ENCODE data around the gene LAMA5.

The LAMA5 gene

GRCh38 chr20:62405981-62406513 lies 38.9 kb upstream of the LAMA5 start:
- in situ Hi-C loops (cut with HindIII; ENCODE audit: low pct_ligation_motif_present, low pct_unique_long_range_greater_than_20kb, low sequenced_read_pairs): no loop called here
- DNase-seq: no peak

- DNase-seq: peak; percentile 28
- in situ Hi-C loops (cut with HindIII; ENCODE audit: low pct_ligation_motif_present, low pct_unique_long_range_greater_than_20kb, low sequenced_read_pairs): no loop called here
Observed at GRCh38 chr20:62405108-62405980, 38.2 kb upstream of the LAMA5 start.

DNA sequence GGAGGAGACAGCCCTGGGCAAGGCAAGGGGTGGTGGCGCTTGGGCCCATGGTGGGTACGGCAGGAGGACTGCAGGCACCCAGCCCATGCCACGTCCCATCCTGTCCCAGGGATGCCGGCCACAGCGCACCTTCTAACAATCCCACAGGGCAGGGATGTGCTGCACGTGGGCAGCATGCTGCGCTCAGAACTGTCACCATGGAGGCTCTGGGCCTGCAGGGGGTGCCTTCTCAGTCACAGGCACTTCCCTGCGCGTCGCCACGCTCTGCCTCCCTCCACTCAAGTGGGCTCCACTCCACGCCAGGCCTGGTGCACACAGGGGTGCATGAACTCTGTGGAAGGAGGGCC lies 37.6 kb upstream of the LAMA5 start:
- in situ Hi-C loops (cut with HindIII; ENCODE audit: low pct_ligation_motif_present, low pct_unique_long_range_greater_than_20kb, low sequenced_read_pairs): no loop called here

GRCh38 chr20:62404112-62404665 lies 37.1 kb upstream of the LAMA5 start:
- in situ Hi-C loops (cut with HindIII; ENCODE audit: low pct_ligation_motif_present, low pct_unique_long_range_greater_than_20kb, low sequenced_read_pairs): no loop called here
- DNase-seq: no peak

More for the DNA sequence above, 37.6 kb upstream of the LAMA5 start:
- no peak for DNase-seq

- in situ Hi-C loops (cut with HindIII; ENCODE audit: low pct_ligation_motif_present, low pct_unique_long_range_greater_than_20kb, low sequenced_read_pairs): no loop called here
Observed at GRCh38 chr20:62403331-62403730, 36.2 kb upstream of the LAMA5 start.

DNA sequence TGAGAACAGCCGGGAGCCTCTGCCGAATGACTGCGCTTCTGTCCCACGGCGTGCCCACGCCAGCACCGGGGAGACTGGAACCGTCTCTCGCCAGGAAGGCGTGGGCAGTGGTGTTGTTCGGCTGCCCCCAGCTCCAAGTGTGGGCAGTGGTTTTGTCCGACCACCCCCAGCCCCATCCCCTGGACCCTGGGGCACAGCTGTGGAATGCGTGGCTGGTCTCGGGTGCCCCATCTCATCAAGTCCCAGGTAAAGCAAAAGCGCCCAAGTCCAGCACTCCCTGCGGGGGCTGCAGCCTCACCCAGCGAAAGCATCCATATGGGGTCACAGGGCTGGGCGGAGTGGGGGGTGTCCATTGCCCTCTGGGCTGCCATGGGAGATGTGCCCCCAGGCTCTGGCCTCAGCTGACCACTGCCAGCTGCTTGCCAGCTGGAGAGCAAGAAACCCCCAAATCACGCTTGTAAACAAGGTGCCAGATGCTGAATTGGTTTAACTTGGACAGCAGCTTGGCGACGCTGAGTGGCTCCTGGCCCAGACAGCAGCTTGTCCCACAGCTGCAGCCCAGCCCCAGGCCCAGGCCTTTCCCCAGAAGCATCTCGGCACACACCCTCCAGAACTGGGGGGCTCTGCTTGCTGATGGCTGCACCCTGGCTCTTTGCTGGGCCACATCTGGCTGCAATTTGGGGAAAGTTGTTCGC lies 35.5 kb upstream of the LAMA5 start:
- in situ Hi-C loops (cut with HindIII; ENCODE audit: low pct_ligation_motif_present, low pct_unique_long_range_greater_than_20kb, low sequenced_read_pairs): no loop called here
- no peak for DNase-seq

More at GRCh38 chr20:62403331-62403730, 36.2 kb upstream of the LAMA5 start:
- no peak for DNase-seq

GRCh38 chr20:62401331-62401779 lies 34.2 kb upstream of the LAMA5 start:
- no peak for DNase-seq
- in situ Hi-C loops (cut with HindIII; ENCODE audit: low pct_ligation_motif_present, low pct_unique_long_range_greater_than_20kb, low sequenced_read_pairs): no loop called here

GRCh38 chr20:62400541-62400940 lies 33.4 kb upstream of the LAMA5 start:
- in situ Hi-C loops (cut with HindIII; ENCODE audit: low pct_ligation_motif_present, low pct_unique_long_range_greater_than_20kb, low sequenced_read_pairs): no loop called here
- DNase-seq: no peak

GRCh38 chr20:62400021-62400420 lies 32.9 kb upstream of the LAMA5 start:
- no peak for DNase-seq
- in situ Hi-C loops (cut with HindIII; ENCODE audit: low pct_ligation_motif_present, low pct_unique_long_range_greater_than_20kb, low sequenced_read_pairs): no loop called here

GRCh38 chr20:62398120-62398821 lies 31.2 kb upstream of the LAMA5 start:
- DNase-seq: no peak
- in situ Hi-C loops (cut with HindIII; ENCODE audit: low pct_ligation_motif_present, low pct_unique_long_range_greater_than_20kb, low sequenced_read_pairs): no loop called here

DNA sequence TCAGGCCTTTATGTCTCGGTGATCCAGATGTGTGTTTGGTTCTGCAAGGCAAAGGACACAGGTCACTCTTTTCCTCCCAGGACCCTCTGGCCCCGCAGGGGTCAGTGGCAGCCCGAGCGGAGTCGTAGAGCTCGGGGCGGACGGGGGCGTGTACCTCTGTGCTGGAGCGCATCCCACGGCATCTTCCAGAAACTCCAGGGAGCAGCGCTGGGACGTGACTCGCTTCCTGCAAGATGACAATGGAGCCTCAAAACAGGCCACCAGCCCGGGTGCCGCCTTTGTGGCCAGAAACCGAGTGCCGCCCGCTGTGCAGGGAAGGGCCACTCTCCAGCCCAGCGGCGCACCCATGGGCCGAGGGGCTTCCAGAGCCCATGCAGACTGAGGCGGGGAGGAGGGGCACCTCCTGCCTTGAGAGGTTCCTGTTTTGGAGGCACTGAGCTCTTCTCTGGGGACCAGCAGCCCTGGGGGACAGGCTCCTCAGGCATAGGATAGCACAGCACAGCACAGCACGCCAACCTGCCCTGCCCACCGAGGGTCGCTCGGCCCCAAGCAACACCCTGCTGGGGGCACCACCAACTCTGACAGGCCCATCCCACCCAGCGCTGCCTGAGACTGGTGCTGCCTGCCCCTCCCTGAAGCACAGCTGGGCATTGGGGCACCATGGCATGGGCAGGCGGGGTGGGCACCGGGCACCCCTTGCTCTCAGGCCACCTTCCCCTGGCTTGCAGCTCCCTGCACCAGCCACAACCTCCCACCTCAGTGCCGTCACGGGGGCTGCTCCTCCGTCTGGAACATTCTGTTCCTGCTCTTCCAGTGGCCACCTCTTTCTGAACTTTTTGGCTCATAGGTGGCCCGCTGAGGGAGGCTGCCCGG lies 29.5 kb upstream of the LAMA5 start:
- DNase-seq: no peak
- in situ Hi-C loops (cut with HindIII; ENCODE audit: low pct_ligation_motif_present, low pct_unique_long_range_greater_than_20kb, low sequenced_read_pairs): no loop called here

DNA sequence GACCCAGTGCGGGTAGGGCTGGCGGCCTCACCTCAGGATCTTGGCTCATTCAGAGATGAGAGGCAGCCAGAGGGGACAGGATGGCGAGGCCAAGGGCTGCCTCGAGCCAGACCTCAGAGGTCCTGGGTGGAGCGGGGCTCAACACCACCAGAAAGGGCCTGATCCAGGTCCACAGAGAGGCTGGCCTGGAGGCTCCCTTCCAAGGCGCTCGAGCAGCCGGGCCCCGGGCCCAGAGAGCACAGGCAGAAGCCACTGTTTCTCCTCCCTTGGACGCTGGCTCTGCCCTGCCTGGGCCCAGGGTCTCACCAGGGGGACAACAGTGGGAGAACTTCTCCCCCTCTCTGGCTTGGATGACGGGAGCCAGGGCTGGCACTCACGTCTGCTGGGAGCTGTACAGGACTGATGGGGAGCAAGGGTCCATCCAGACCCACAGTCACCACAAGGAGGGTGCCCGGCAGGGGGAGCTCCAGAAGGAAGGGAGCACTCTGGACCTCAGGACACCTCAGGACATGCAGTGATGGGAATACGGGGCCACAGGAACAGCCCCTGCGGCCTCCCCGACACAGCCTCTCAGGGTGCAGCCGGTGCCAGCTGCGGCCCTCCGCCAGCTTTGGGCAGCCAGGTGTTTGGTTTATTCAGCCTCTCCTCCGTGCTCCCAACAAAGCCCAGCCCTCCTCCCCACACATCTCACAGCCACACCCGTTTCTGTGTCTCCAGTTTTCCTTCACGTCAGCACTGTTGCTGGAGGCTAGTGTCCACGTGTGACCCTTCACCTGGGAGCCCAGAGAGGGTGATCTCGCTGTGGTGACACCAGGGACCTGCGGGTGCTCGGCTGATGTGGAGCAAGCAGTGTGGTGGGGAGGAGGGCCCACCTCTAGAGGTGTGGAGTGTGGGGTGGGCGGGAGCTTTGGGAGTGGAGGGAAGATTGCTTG lies 28.5 kb upstream of the LAMA5 start:
- DNase-seq: no peak
- in situ Hi-C loops (cut with HindIII; ENCODE audit: low pct_ligation_motif_present, low pct_unique_long_range_greater_than_20kb, low sequenced_read_pairs): no loop called here

DNA sequence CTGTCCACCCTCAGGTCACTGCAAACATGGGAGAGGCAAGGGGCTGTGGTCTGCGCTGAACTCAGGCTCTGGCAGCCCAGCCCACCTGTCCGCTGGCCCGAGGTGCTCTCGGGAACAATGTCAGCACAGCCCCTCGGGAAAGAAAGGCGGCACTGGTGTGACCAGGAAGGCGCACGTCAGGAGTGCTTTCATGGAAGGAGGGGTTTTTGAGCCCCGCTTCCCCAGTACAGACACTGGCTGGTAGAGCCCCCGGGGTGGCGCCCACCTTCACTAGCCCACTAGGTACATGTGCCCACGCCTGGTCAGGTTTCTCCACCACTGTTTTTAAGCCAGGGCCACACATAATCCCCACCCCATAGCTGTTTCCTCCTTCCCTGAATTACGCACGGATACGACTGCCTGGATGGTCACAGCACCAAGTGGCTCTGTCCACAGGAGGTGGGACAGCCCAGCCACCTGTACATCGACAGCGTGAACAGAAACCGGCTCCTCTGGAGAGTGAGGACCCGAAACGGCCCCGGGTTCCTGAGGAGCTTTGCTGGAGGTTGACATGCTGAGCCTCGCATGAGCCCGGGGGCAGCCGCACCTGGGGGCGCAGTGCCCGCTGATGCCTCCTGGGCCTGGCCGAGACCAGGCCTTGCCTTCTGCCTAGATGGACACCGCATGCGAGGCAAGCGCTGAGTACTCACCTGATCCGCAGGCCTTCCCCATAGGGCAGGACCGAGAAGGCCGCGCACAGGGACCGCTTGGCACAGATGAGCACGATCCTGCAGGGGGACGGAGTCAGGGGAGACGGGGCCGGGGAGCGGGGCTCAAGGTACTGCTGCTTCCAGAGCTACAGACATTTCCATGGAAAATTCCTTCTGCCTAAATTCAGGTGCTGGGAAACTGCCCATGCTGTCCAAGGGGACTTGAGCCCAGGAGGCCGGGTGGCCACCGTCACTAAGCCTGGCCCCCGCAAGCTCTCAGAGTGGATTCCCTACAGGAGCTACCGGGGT lies 27.4 kb upstream of the LAMA5 start:
- in situ Hi-C loops (cut with HindIII; ENCODE audit: low pct_ligation_motif_present, low pct_unique_long_range_greater_than_20kb, low sequenced_read_pairs): no loop called here
- no peak for DNase-seq

- no peak for DNase-seq
- in situ Hi-C loops (cut with HindIII; ENCODE audit: low pct_ligation_motif_present, low pct_unique_long_range_greater_than_20kb, low sequenced_read_pairs): no loop called here
Observed at GRCh38 chr20:62393830-62394229, 26.7 kb upstream of the LAMA5 start.

GRCh38 chr20:62393335-62393665 lies 26.2 kb upstream of the LAMA5 start:
- DNase-seq: no peak
- in situ Hi-C loops (cut with HindIII; ENCODE audit: low pct_ligation_motif_present, low pct_unique_long_range_greater_than_20kb, low sequenced_read_pairs): no loop called here
